Stimulated activated CD8-positive, alpha-beta memory T cell treated with anti-CD3 and anti-CD28 coated beads, Interleukin-2, amount 100 ng/mL, for 48 hours (primary cell): ENCODE results near the gene SMAD6.
"Not testable (repeated sequence)": the region's sequence is repeated elsewhere in the genome, so short reads cannot be mapped to it uniquely, and the experiment has no call there.

Experiments used
- DNase-seq, 2 donors: peaks; one replicate each; pipeline ENCODE4 v3.0.0-alpha.2; 2020; ENCODE audit warnings: low read depth in 2 of 2

The SMAD6 gene

DNA sequence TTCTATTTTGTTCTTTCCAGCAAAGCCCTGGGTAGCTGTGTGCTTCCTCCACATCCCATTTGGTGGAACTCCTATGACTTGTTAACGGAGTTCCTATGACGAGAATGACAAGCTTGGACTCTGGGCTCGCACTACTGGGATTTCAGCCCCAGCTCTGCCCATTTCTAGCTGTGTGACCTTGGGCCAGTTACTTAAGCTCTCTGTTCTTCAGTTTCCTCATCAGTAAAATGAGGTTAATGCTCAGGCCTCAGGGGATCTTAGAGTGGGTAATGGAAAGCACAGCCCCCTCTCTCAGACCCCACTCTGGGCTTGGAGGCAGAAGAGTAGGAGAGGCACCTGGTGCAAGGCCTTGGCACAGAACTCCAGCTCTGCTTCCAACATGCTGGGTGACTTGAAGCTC, 123.1 kb downstream of the SMAD6 start:
- no peak for DNase-seq

DNA sequence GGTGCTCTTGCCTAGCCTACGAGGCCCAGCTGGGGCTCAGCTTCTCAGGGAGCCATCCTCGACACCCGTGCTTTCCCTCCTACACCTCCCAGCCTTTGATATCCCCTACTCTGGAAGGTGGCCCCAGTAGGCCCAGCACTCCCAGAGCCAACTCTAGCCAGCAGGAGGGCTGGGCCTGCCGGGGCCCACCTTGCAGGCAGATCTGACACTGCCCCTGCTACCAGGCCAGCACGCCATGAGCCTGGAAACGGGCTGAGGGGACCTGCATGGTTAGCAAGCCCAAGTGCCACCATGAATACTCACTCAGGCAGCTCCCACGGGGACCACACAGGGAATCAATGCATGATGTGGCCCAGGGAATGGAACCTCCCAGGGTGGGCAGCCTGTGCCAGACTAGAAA, 123.7 kb downstream of the SMAD6 start:
- DNase-seq = no peak

GRCh38 chr15:66826507-66826906, 124.5 kb downstream of the SMAD6 start:
- no peak for DNase-seq

DNA sequence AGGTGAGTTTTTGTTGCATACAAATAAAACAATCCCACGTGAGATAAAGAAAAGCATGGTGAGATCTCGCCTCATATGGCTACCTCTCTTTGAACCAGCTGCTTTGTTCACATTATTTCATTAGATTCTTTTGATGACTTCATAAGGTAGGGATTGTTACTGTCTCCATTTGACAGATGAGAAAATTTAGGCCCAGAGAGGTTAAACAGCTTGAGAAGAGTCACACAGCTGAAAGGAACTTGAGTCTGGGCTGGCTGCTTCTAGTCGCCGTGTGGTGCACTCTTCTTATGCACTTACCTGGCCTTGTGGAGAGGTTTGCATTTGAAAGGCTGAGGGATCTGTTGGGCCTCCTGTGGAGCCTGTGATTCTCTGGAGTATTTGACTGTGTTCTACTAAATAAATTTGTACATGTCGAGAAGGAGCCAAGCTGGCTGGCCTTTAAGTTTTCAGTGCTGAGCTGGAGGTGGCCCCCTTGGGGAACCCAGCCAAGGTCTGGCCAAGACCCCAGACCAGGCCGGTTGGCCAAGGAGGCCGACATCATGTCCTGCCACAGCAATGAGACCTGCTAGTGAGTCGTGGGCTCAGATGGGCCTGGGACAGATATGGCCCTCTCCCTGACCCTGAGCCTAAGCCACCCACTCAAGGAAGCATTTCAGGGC, 125.1 kb downstream of the SMAD6 start:
- DNase-seq = no peak

- no peak for DNase-seq
Observed at GRCh38 chr15:66827698-66828055, 125.6 kb downstream of the SMAD6 start.

- DNase-seq = not testable (repeated sequence)
Observed at GRCh38 chr15:66828817-66829541, 126.9 kb downstream of the SMAD6 start.

GRCh38 chr15:66829551-66830121, 127.6 kb downstream of the SMAD6 start:
- DNase-seq = no peak

DNA sequence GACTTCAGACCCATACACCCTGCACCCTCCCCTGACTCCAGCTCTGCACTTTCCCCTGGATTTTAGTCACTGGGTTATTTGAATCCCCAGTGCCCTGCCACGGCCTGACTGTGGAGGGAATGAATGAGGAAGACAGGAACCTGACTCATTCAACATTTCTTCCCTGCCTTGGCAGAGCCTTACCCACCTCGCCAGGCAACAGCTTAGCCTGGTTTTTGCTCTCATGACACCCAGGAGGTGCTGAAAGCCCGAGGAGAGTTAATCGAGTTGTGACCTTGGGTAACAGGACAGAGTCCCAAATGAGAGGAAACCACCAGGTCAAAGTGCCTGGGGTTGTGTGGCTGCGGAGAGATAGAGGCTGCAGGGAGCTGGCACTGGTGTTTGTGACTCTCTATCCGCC, 128.3 kb downstream of the SMAD6 start:
- no peak for DNase-seq

- DNase-seq = no peak
Observed at GRCh38 chr15:66830823-66831222, 128.8 kb downstream of the SMAD6 start.

- no peak for DNase-seq
Observed at GRCh38 chr15:66831289-66831688, 129.3 kb downstream of the SMAD6 start.

- DNase-seq = no peak
Observed at GRCh38 chr15:66831801-66832390, 129.9 kb downstream of the SMAD6 start.
